Parathyroid adenoma (tissue), 2 donors: ENCODE results near the gene IFT88.

ENCODE experiments used
- H2AFZ ChIP-seq: fragments of 300-600 bp; sonication (generic); one replicate; pipeline ENCODE4 v1.7.0; 2017; ENCODE audit warnings: antibody characterized with exemption, mild to moderate bottlenecking
- H3K27ac ChIP-seq: fragments of 300-600 bp; sonication (generic); one replicate; pipeline ENCODE4 v1.7.0; 2017
- H3K27me3 ChIP-seq: fragments of 300-600 bp; sonication (generic); one replicate; pipeline ENCODE4 v1.7.0; 2017; ENCODE audit warnings: low read length; ENCODE audit not compliant: control insufficient read depth, insufficient read depth
- H3K36me3 ChIP-seq: fragments of 300-600 bp; sonication (generic); one replicate; pipeline ENCODE4 v1.7.0; 2017; ENCODE audit warnings: low read length; ENCODE audit not compliant: control insufficient read depth, insufficient read depth
- H3K4me1 ChIP-seq: fragments of 300-600 bp; sonication (generic); one replicate; pipeline ENCODE4 v1.7.0; 2017; ENCODE audit warnings: control low read depth
- H3K4me2 ChIP-seq: fragments of 300-600 bp; sonication (generic); one replicate; pipeline ENCODE4 v1.7.0; 2017; ENCODE audit warnings: low read length
- H3K4me3 ChIP-seq: fragments of 300-600 bp; sonication (generic); one replicate; pipeline ENCODE4 v1.7.0; 2017; ENCODE audit warnings: low read depth, low read length
- H3K79me2 ChIP-seq: fragments of 300-600 bp; sonication (generic); one replicate; pipeline ENCODE4 v1.7.0; 2017; ENCODE audit warnings: control low read depth
- H3K9ac ChIP-seq: fragments of 300-600 bp; sonication (generic); one replicate; pipeline ENCODE4 v1.7.0; 2017; ENCODE audit warnings: mild to moderate bottlenecking
- H3K9me3 ChIP-seq: fragments of 300-600 bp; sonication (generic); one replicate; pipeline ENCODE4 v1.7.0; 2017; ENCODE audit warnings: low read length; ENCODE audit not compliant: control insufficient read depth
- CTCF ChIP-seq: fragments of 300-600 bp; sonication (generic); IDR thresholded peaks from one replicate; pipeline ENCODE4 v1.7.0; 2017; ENCODE audit warnings: antibody characterized with exemption, mild to moderate bottlenecking
- donor health status: primary hyperparathyroidism.

The IFT88 gene

GRCh38 chr13:20691616-20692015 is 124.7 kb downstream of the IFT88 start:
- TF ChIP-seq CTCF, result no peak
- no peak overlapping the region for H3K27ac ChIP-seq
- H2AFZ ChIP-seq, result no peak overlapping the region
- no peak overlapping the region for H3K4me2 ChIP-seq
- no peaks in the 10 kb centered on the region for H3K79me2 ChIP-seq
- no peaks in the 10 kb centered on the region for H3K27me3 ChIP-seq
- no peak overlapping the region for H3K9ac ChIP-seq
- no peaks in the 10 kb centered on the region for H3K9me3 ChIP-seq
- no peak overlapping the region for H3K4me3 ChIP-seq
- no peaks in the 10 kb centered on the region for H3K36me3 ChIP-seq
- H3K4me1 ChIP-seq, result no peaks in the 10 kb centered on the region

- H3K27me3 ChIP-seq, result no peaks in the 10 kb centered on the region
- H3K79me2 ChIP-seq, result no peaks in the 10 kb centered on the region
- H3K4me1 ChIP-seq, result no peaks in the 10 kb centered on the region
- H3K9ac ChIP-seq, result no peak overlapping the region
- H3K4me3 ChIP-seq, result no peak overlapping the region
- no peak overlapping the region for H2AFZ ChIP-seq
- H3K36me3 ChIP-seq, result no peaks in the 10 kb centered on the region
- no peaks in the 10 kb centered on the region for H3K9me3 ChIP-seq
- no peak for TF ChIP-seq CTCF
- H3K27ac ChIP-seq, result no peak overlapping the region
- H3K4me2 ChIP-seq, result no peak overlapping the region
Observed at GRCh38 chr13:20696073-20696472, 129.1 kb downstream of the IFT88 start.

GRCh38 chr13:20699715-20700114 is 132.8 kb downstream of the IFT88 start:
- no peak overlapping the region for H3K9ac ChIP-seq
- H3K4me2 ChIP-seq, result no peak overlapping the region
- no peak for TF ChIP-seq CTCF
- H3K27me3 ChIP-seq, result no peaks in the 10 kb centered on the region
- no peaks in the 10 kb centered on the region for H3K36me3 ChIP-seq
- H3K79me2 ChIP-seq, result no peaks in the 10 kb centered on the region
- no peaks in the 10 kb centered on the region for H3K9me3 ChIP-seq
- H2AFZ ChIP-seq, result no peak overlapping the region
- H3K4me3 ChIP-seq, result no peak overlapping the region
- H3K27ac ChIP-seq, result no peak overlapping the region
- H3K4me1 ChIP-seq, result peaks cover 2% of the 10 kb centered on the region

GRCh38 chr13:20700288-20700687 is 133.3 kb downstream of the IFT88 start:
- Histone ChIP-seq H3K79me2 (no peaks in the 10 kb centered on the region), H3K27ac (no peak overlapping the region), H3K36me3 (no peaks in the 10 kb centered on the region), H3K4me2 (no peak overlapping the region), H3K9me3 (no peaks in the 10 kb centered on the region), H3K4me1 (peaks cover 2% of the 10 kb centered on the region), H3K9ac (no peak overlapping the region), H3K4me3 (no peak overlapping the region), H3K27me3 (no peaks in the 10 kb centered on the region), H2AFZ (no peak overlapping the region)
- no peak for TF ChIP-seq CTCF

GRCh38 chr13:20701461-20701860 is 134.5 kb downstream of the IFT88 start:
- no peaks in the 10 kb centered on the region for H3K36me3 ChIP-seq
- no peaks in the 10 kb centered on the region for H3K27me3 ChIP-seq
- no peaks in the 10 kb centered on the region for H3K9me3 ChIP-seq
- no peak overlapping the region for H3K4me3 ChIP-seq
- no peak overlapping the region for H2AFZ ChIP-seq
- H3K4me2 ChIP-seq, result no peak overlapping the region
- H3K27ac ChIP-seq, result no peak overlapping the region
- H3K4me1 ChIP-seq, result peaks cover 2% of the 10 kb centered on the region
- H3K79me2 ChIP-seq, result no peaks in the 10 kb centered on the region
- TF ChIP-seq CTCF, result no peak
- H3K9ac ChIP-seq, result no peak overlapping the region
